ENCODE measurements around the gene LIPH. TPM values are rescaled to one million over a fixed set of nuclear protein-coding genes. Genes with fewer than 3 reads are reported as not detected.

The LIPH gene
- total RNA-seq, 2 experiments from 2014 or later, result not detected

DNA sequence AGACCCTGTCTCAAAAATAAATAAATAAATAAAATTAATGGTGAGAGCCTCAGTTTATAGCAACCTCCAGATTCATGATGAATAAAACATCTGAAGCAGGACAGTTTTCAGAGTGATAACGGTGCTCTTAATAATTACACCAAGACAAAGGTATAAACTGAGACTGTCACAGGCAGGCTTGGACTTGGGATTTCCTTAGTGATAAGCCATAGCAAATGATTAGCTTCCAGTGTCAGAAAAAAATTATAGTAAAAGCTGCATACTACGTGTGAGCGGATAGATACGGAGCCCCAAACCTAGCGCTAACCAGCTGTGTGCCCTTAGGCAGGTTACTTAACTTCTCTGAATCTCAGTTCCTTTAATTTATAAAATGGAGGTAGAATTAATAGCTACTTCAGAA lies 21.5 kb downstream of the LIPH start:
- Mint-ChIP-seq H3K27me3 (peaks cover 5% of the 10 kb centered on the region), H3K36me3 (ENCODE audit: low read depth) (no peaks in the 10 kb centered on the region), H3K4me1 (ENCODE audit: low read depth) (no peaks in the 10 kb centered on the region), H3K27ac (no peak overlapping the region), H3K9me3 (no peaks in the 10 kb centered on the region), H3K4me3 (no peak overlapping the region)
- H3K4me1 ChIP-seq (ENCODE audit: insufficient read depth, low read length), result no peaks in the 10 kb centered on the region
- H3K27me3 ChIP-seq (ENCODE audit: control insufficient read depth in 1 of 2, insufficient read depth in 2 of 2, low read length in 2 of 2), result no peaks in the 10 kb centered on the region
- POLR2A ChIA-PET, result no interaction called here
- TF ChIP-seq CTCF (IDR thresholded peaks at IDR 0.05), result no peak
- CTCF ChIA-PET, result no interaction called here
- intact Hi-C loops (cut with DNase I, micrococcal nuclease), result no loop called here
- H3K9me3 ChIP-seq (ENCODE audit: control insufficient read depth in 1 of 2, insufficient read depth in 1 of 2, low read length in 2 of 2), result no peaks in the 10 kb centered on the region
- ATAC-seq (ENCODE audit: poor library complexity), result no peak
- DNase-seq, result no peak
- H3K27ac ChIP-seq (ENCODE audit: low read depth in 1 of 2, low read length in 2 of 2), result no peak overlapping the region
- H3K36me3 ChIP-seq (ENCODE audit: insufficient read depth, low read length), result no peaks in the 10 kb centered on the region
- H3K4me3 ChIP-seq (ENCODE audit: low read length), result no peak overlapping the region

DNA sequence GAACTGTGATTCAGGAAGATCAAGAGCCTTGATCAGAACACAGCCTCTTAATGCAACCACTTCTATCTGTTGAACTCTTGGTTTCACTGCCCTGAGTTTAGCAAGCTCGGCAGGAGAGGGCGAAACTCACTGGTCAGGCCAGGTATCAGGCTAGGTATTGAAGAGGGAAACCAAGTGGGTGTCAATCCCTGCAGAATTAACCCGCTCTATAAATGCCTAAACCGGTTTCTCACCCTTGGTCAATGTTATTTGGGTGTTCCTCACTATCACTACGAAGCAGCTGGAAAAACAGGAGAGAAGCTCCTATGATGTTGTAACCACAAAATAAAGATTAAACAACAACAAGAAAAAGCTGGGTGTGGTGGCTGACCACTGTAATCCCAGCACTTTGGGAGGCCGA lies 23.9 kb downstream of the LIPH start:
- Histone ChIP-seq H3K36me3 (ENCODE audit: insufficient read depth, low read length) (no peaks in the 10 kb centered on the region), H3K27me3 (ENCODE audit: control insufficient read depth in 1 of 2, insufficient read depth in 2 of 2, low read length in 2 of 2) (no peaks in the 10 kb centered on the region), H3K9me3 (ENCODE audit: control insufficient read depth in 1 of 2, insufficient read depth in 1 of 2, low read length in 2 of 2) (no peaks in the 10 kb centered on the region), H3K4me3 (ENCODE audit: low read length) (no peak overlapping the region), H3K4me1 (ENCODE audit: insufficient read depth, low read length) (no peaks in the 10 kb centered on the region), H3K27ac (ENCODE audit: low read depth in 1 of 2, low read length in 2 of 2) (no peak overlapping the region)
- Mint-ChIP-seq H3K27ac (no peak overlapping the region), H3K9me3 (no peaks in the 10 kb centered on the region), H3K36me3 (ENCODE audit: low read depth) (no peaks in the 10 kb centered on the region), H3K4me1 (ENCODE audit: low read depth) (no peaks in the 10 kb centered on the region), H3K27me3 (peaks cover 22% of the 10 kb centered on the region), H3K4me3 (no peak overlapping the region)
- CTCF ChIA-PET, result no interaction called here
- no peak for TF ChIP-seq CTCF (IDR thresholded peaks at IDR 0.05)
- intact Hi-C loops (cut with DNase I, micrococcal nuclease), result no loop called here
- ATAC-seq (ENCODE audit: poor library complexity) (no peak), DNase-seq (no peak)
- POLR2A ChIA-PET, result no interaction called here

GRCh38 chr3:185527364-185527763 lies 25.0 kb downstream of the LIPH start:
- no peaks in the 10 kb centered on the region for H3K9me3 Mint-ChIP-seq
- ATAC-seq (ENCODE audit: poor library complexity) (no peak), DNase-seq (no peak)
- no peak overlapping the region for H3K4me3 ChIP-seq (ENCODE audit: low read length)
- intact Hi-C loops (cut with DNase I, micrococcal nuclease), result no loop called here
- ChIA-PET CTCF (no interaction called here), POLR2A (no interaction called here)
- no peak overlapping the region for H3K4me3 Mint-ChIP-seq
- H3K27me3 Mint-ChIP-seq, result peaks cover 22% of the 10 kb centered on the region
- H3K27ac Mint-ChIP-seq, result no peak overlapping the region
- no peak for TF ChIP-seq CTCF (IDR thresholded peaks at IDR 0.05)
- no peaks in the 10 kb centered on the region for H3K9me3 ChIP-seq (ENCODE audit: control insufficient read depth in 1 of 2, insufficient read depth in 1 of 2, low read length in 2 of 2)
- no peaks in the 10 kb centered on the region for H3K36me3 Mint-ChIP-seq (ENCODE audit: low read depth)
- H3K4me1 ChIP-seq (ENCODE audit: insufficient read depth, low read length), result no peaks in the 10 kb centered on the region
- no peaks in the 10 kb centered on the region for H3K27me3 ChIP-seq (ENCODE audit: control insufficient read depth in 1 of 2, insufficient read depth in 2 of 2, low read length in 2 of 2)
- H3K4me1 Mint-ChIP-seq (ENCODE audit: low read depth), result no peaks in the 10 kb centered on the region
- H3K27ac ChIP-seq (ENCODE audit: low read depth in 1 of 2, low read length in 2 of 2), result no peak overlapping the region
- H3K36me3 ChIP-seq (ENCODE audit: insufficient read depth, low read length), result no peaks in the 10 kb centered on the region
